Left ventricle myocardium inferior (tissue), 1 donor: Measurements from ENCODE around the gene TRAP1. TPM values are rescaled to one million over a fixed set of nuclear protein-coding genes. Genes with fewer than 3 reads are reported as not detected.

Source experiments
- DNase-seq: peaks from one replicate; pipeline ENCODE4 v3.0.0-alpha.2; 2020
- H3K27ac ChIP-seq: fragments of 200-600 bp; replicated peaks from 2 replicates; pipeline ENCODE4 v1.8.0; 2021
- H3K27me3 ChIP-seq: fragments of 200-600 bp; 2 replicates; pipeline ENCODE4 v1.8.0; 2021; ENCODE audit warnings: low read depth
- H3K36me3 ChIP-seq: fragments of 200-600 bp; 2 replicates; pipeline ENCODE4 v1.8.0; 2021
- H3K4me1 ChIP-seq: fragments of 200-600 bp; 2 replicates; pipeline ENCODE4 v1.8.0; 2021
- H3K4me3 ChIP-seq: fragments of 200-600 bp; 2 replicates; pipeline ENCODE4 v1.8.0; 2021; ENCODE audit warnings: mild to moderate bottlenecking, moderate library complexity
- H3K9me3 ChIP-seq: fragments of 200-600 bp; replicated peaks from 2 replicates; pipeline ENCODE4 v1.8.0; 2021
- intact Hi-C: fragments of 100-400 bp; cut with micrococcal nuclease; formaldehyde crosslinking; loops from one replicate; pipeline ENCODE4 v1.11.0; 2022
- long read RNA-seq: library from polyadenylated mRNA; unstranded; transcript quantifications from one replicate; pipeline ENCODE4 v2.0.0, GENCODE V29; 2021
- total RNA-seq: library from RNA; stranded (reverse); fragmentation: NEBNext Ultra II Directional; extraction: Animal tissue kit (Norgen Biotek cat#: 25700); gene quantifications from one replicate; pipeline ENCODE4 v1.2.1, GENCODE V29; 2021
- TF ChIP-seq, protein P1 (sequence below): fragments of 200-600 bp; IDR thresholded peaks from 2 replicates; pipeline ENCODE4 v1.8.0; 2021; ENCODE audit warnings: antibody characterized with exemption, mild to moderate bottlenecking, borderline replicate concordance
- donor health status: DM: no; HTN: yes; CAD: no; lungs with severe emphysema.

The TRAP1 gene
- 128 TPM for total RNA-seq
- long read RNA-seq, transcript TRAP1-201 (18 exons, 2,296 nt), result major isoform, 337 of 398 reads
- long read RNA-seq, partial matches to known transcripts, result 35 of 398 reads
- long read RNA-seq, other reads (novel, unspliced or antisense), result 20 of 398 reads

DNA sequence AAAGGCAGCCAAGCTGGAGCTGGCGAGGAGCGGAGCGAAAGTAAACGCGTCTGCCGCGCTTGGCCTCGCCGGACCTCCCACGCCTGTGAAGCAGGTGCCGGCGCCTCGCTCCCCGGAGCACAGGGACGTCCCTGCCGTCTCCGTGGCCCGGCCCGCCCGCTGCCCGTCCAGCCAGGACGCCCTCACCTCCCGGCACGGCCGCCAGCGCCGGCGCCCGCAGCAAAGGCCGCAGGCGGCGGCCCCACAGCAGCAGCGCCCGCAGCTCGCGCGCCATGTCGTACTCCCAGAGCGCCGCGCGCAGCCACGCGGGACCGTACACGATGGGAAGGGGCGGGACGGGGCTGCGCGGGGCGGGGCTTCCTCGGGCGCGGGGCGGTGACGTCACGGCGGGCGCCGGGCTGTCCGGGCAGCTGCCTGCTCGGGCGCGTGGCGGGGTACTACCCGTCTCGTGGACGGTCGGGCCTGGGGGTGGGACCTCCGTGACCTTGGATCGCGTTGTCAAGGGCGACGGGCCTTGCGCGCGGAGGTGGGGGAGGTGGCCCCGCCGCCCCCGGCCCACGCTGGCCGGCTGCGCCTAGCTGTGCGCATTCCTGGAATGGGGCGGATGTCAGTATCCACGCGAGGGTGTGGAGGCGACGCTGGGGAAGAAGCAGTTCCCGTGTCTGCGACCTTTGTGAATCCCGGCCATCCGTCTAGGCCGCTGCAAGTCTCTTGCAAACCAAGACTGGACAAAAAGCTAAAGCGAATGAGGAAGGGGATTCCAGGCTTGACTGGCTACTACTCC lies at the start of gene TRAP1:
Gene TRAP1 (minus strand): TSS at position 290 of the 784 bp plus-strand sequence. CDS start 16 bp downstream, at position 274.
- Histone ChIP-seq H3K27ac (peak within 1 kb of the TSS; percentile 93), H3K4me1 (peaks cover 31% of the 10 kb centered on the region), H3K27me3 (no peaks in the 10 kb centered on the region), H3K4me3 (peak within 1 kb of the TSS; percentile 100), H3K9me3 (no peaks in the 10 kb centered on the region), H3K36me3 (peaks cover 9% of the 10 kb centered on the region)
- DNase-seq, result peak; percentile 91
- intact Hi-C loops, result no loop called here
- TF ChIP-seq, protein P1, sequence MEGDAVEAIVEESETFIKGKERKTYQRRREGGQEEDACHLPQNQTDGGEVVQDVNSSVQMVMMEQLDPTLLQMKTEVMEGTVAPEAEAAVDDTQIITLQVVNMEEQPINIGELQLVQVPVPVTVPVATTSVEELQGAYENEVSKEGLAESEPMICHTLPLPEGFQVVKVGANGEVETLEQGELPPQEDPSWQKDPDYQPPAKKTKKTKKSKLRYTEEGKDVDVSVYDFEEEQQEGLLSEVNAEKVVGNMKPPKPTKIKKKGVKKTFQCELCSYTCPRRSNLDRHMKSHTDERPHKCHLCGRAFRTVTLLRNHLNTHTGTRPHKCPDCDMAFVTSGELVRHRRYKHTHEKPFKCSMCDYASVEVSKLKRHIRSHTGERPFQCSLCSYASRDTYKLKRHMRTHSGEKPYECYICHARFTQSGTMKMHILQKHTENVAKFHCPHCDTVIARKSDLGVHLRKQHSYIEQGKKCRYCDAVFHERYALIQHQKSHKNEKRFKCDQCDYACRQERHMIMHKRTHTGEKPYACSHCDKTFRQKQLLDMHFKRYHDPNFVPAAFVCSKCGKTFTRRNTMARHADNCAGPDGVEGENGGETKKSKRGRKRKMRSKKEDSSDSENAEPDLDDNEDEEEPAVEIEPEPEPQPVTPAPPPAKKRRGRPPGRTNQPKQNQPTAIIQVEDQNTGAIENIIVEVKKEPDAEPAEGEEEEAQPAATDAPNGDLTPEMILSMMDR, result no peak

DNA sequence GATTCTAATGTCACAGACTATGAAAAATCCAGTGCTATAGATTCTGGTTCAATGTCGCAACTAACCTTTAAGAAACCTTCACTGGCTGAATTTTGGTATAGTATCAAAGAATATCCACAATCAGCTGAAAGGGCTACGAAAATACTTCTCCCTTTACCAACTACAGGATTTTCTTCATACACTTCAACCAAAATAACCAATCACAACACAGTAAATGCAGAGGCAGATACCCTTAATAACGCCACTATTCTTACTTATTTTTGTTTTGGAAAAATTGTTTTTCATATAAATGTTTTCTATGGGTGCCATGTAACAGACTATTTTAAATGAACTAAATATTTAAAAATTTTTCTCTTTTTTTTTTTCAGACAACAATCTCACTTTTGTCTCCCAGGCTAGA lies 48.9 kb upstream of the TRAP1 start:
- DNase-seq, result no peak
- H3K9me3 ChIP-seq, result no peaks in the 10 kb centered on the region
- H3K4me3 ChIP-seq, result no peak overlapping the region
- H3K27me3 ChIP-seq, result no peaks in the 10 kb centered on the region
- H3K27ac ChIP-seq, result no peak overlapping the region
- H3K36me3 ChIP-seq, result peaks cover 98% of the 10 kb centered on the region
- intact Hi-C loops, result no loop called here
- TF ChIP-seq, protein P1, result no peak
- peaks cover 6% of the 10 kb centered on the region for H3K4me1 ChIP-seq

DNA sequence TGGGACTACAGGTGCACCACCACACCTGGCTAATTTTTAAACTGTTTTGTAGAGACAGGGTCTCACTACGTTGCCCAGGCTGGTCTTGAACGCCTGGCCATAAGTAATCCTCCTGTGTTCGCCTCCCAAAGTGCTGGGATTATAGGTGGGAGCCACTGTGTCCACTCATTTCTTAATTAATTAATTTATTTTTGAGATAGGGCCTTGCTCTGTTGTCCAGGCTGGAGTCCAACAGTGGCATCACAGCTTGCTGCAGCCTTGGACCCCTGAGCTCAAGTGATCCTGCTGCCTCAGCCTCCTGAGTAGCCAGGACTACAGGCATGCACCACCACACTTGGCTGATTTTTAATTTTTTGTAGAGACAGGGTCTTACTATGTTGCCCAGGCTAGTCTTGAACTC lies 47.1 kb upstream of the TRAP1 start:
- TF ChIP-seq, protein P1, result no peak
- peaks cover 91% of the 10 kb centered on the region for H3K36me3 ChIP-seq
- intact Hi-C loops, result no loop called here

DNA sequence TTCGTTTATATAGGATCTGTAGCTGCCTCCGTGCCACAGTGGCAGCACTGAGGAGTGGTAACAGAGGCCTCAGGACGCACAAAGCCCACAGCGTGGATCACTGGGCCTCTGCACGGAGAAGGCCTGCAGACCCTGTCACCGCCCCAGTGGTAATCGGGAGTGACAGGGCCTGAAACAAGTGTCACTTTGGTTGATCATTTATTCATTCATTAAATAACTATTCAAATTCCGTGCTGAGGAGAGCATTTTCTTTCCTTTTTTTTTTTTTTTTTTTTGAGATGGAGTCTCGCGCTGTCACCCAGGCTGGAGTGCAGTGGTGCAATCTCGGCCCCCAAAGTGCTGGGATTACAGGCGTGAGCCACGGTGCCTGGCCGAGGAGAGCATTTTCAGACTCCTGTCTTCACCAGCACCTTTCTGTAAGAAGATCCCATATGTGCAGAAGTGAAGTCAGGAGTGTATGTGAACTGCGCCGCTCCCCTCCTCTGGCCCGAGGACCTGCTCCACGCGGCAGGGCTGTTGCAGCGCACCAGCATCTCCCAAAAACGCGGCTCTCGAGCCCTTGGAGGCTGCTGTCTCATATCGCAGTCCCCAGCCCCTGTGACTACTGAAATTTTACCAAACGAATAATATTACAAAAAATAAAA lies 44.9 kb upstream of the TRAP1 start:
- Histone ChIP-seq H3K4me3 (no peak overlapping the region), H3K27me3 (no peaks in the 10 kb centered on the region), H3K27ac (no peak overlapping the region), H3K4me1 (peaks cover 6% of the 10 kb centered on the region), H3K9me3 (no peaks in the 10 kb centered on the region), H3K36me3 (peaks cover 91% of the 10 kb centered on the region)
- intact Hi-C loops, result no loop called here
- DNase-seq, result no peak
- TF ChIP-seq, protein P1, result no peak

More for the DNA sequence above, 47.1 kb upstream of the TRAP1 start:
- H3K9me3 ChIP-seq, result no peaks in the 10 kb centered on the region
- no peak for DNase-seq
- peaks cover 6% of the 10 kb centered on the region for H3K4me1 ChIP-seq
- no peak overlapping the region for H3K27ac ChIP-seq
- H3K27me3 ChIP-seq, result no peaks in the 10 kb centered on the region
- H3K4me3 ChIP-seq, result no peak overlapping the region

DNA sequence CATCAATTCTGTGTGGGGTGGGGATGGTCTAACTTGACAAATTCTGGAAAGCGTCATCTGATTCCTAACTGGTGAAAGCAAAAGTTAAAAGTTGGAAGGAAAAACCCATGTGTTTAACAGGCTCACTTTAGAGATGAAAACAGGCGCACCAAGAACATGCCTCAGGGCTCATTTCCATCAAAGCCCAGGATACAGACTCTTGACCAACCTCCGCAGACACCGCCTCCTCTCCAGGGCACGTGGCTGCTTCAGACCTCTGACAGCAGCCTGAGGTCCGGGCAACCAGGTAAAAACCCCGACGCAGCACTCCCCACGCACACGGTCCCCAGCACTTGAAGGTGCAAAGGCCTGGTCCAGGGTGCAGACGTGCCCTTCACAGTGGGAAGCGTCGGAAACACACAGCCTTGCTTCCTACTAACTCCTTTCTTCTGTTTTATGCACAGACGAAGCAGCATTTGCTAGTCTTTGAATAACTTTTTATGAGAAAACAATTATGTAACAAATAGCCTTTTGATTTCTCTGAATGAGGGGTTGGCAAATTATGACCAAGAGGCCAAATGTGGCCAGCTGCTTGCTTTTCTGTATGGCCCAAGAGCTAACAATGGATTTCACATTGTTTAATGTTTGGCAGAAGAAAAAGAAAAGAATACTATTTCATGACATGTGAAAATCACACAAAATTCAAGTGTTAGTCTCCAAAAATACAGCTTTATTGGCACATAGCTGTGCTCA lies 44.2 kb upstream of the TRAP1 start:
- no peak for DNase-seq
- no peaks in the 10 kb centered on the region for H3K9me3 ChIP-seq
- H3K27me3 ChIP-seq, result no peaks in the 10 kb centered on the region
- TF ChIP-seq, protein P1, result no peak
- H3K27ac ChIP-seq, result no peak overlapping the region
- intact Hi-C loops, result no loop called here
- no peak overlapping the region for H3K4me3 ChIP-seq
- H3K36me3 ChIP-seq, result peaks cover 91% of the 10 kb centered on the region
- H3K4me1 ChIP-seq, result peaks cover 6% of the 10 kb centered on the region
